H1 (cell line): Measurements from ENCODE around the gene PIK3R5. TPM values are rescaled to one million over a fixed set of nuclear protein-coding genes. Genes with fewer than 3 reads are reported as not detected.

Source experiments
- CTCF ChIA-PET: fragments of 300-600 bp; sonication (Branson Sonifier 250); formaldehyde crosslinking; loops from one replicate; lab custom pipeline; 2021; ENCODE audit not compliant: partially characterized antibody; lab: Charles Lee
- POLR2A ChIA-PET: fragments of 300-600 bp; sonication (Branson Sonifier 250); formaldehyde crosslinking; loops from one replicate; lab custom pipeline; 2021; ENCODE audit warnings: inconsistent platforms; ENCODE audit not compliant: partially characterized antibody; lab: Charles Lee
- DNase-seq, 2 experiments: peaks; one replicate each; pipeline versions ENCODE4 v3.0.0 to v3.0.0-alpha.2; 2010 to 2022; ENCODE audit warnings: low spot score in 2 of 2, low read depth in 1 of 2, mixed read lengths in 1 of 2
- FAIRE-seq: peaks from 2 replicates; lab custom pipeline; 2011; peaks lifted over from hg19 to GRCh38; lab: Jason Lieb, UNC
- H2AFZ ChIP-seq: 2 replicates; pipeline ENCODE4 v1.8.1; 2012; ENCODE audit warnings: low read length, inconsistent platforms
- H2AK5ac ChIP-seq: 2 replicates; pipeline ENCODE4 v1.6.1; 2013; ENCODE audit warnings: low read depth, low read length
- H2BK120ac ChIP-seq: replicated peaks from 2 replicates; pipeline ENCODE3; 2013; ENCODE audit warnings: low read depth, low read length, inconsistent platforms
- H2BK12ac ChIP-seq: 2 replicates; pipeline ENCODE4 v1.6.1; 2013; ENCODE audit warnings: low read depth, low read length
- H2BK15ac ChIP-seq: 2 replicates; pipeline ENCODE4 v1.6.1; 2013; ENCODE audit warnings: low read length
- H2BK20ac ChIP-seq: 2 replicates; pipeline ENCODE4 v1.6.1; 2013; ENCODE audit warnings: low read length
- H2BK5ac ChIP-seq: 2 replicates; pipeline ENCODE4 v1.6.1; 2013; ENCODE audit warnings: low read depth, low read length
- H3K14ac ChIP-seq: 2 replicates; pipeline ENCODE4 v1.6.1; 2013; ENCODE audit warnings: inconsistent platforms; ENCODE audit not compliant: insufficient read length
- H3K18ac ChIP-seq: 2 replicates; pipeline ENCODE4 v1.6.1; 2013; ENCODE audit warnings: low read length; ENCODE audit errors: extremely low read depth
- H3K23ac ChIP-seq: 2 replicates; pipeline ENCODE4 v1.6.1; 2013; ENCODE audit warnings: inconsistent platforms; ENCODE audit not compliant: insufficient read length
- H3K23me2 ChIP-seq: 2 replicates; pipeline ENCODE4 v1.6.1; 2013; ENCODE audit warnings: low read depth, low read length
- H3K27ac ChIP-seq: 2 replicates; pipeline ENCODE4 v1.6.1; 2011; ENCODE audit warnings: low read depth, low read length, inconsistent platforms
- H3K27me3 ChIP-seq, 4 experiments: replicated peaks in 1 of 4; 1 replicate in 1 of 4; 2 replicates in 3 of 4; pipeline versions ENCODE4 v1.6.1 to v1.8.1; 2011 to 2013; ENCODE audit warnings: low read length in 3 of 4, mild to moderate bottlenecking in 3 of 4, inconsistent platforms in 2 of 4, mixed read lengths in 2 of 4, moderate library complexity in 1 of 4; ENCODE audit not compliant: control insufficient read depth in 3 of 4, insufficient read depth in 3 of 4; ENCODE audit errors: extremely low read depth in 1 of 4
- H3K36me3 ChIP-seq, 4 experiments: 2 replicates each; pipeline versions ENCODE4 v1.6.1 to v1.8.1; 2011 to 2013; ENCODE audit warnings: mild to moderate bottlenecking in 4 of 4, low read length in 3 of 4, moderate library complexity in 2 of 4, control low read depth in 1 of 4, inconsistent platforms in 1 of 4; ENCODE audit not compliant: insufficient read depth in 4 of 4, control insufficient read depth in 2 of 4
- H3K4ac ChIP-seq: replicated peaks from 2 replicates; pipeline ENCODE3; 2013; ENCODE audit warnings: low read length, low read depth, mixed read lengths, inconsistent platforms; ENCODE audit not compliant: insufficient read length
- H3K4me1 ChIP-seq, 4 experiments: replicated peaks in 1 of 4; 1 replicate in 1 of 4; 2 replicates in 3 of 4; pipeline versions ENCODE4 v1.6.1 to v1.8.1; 2011 to 2013; ENCODE audit warnings: low read length in 3 of 4, inconsistent platforms in 2 of 4, mixed read lengths in 1 of 4; ENCODE audit not compliant: insufficient read depth in 4 of 4, control insufficient read depth in 3 of 4
- H3K4me2 ChIP-seq, 2 experiments: 2 replicates each; pipeline versions ENCODE4 v1.6.1 to v1.8.1; 2011 to 2013; ENCODE audit warnings: low read depth in 2 of 2, low read length in 2 of 2, control low read depth in 1 of 2, inconsistent platforms in 1 of 2, mild to moderate bottlenecking in 1 of 2; ENCODE audit not compliant: insufficient read depth in 1 of 2
- H3K4me3 ChIP-seq, 4 experiments: fragments of 200-600, 300-600 bp in 1 of 4; sonication (generic), shearing (Covaris generic), sonication (Bioruptor Twin) in 1 of 4; 2 replicates each; pipeline versions ENCODE4 v1.5.1 to v1.8.1; 2011 to 2016; ENCODE audit warnings: low read length in 4 of 4, low read depth in 3 of 4, control low read depth in 2 of 4, inconsistent platforms in 2 of 4, mild to moderate bottlenecking in 2 of 4, mixed read lengths in 1 of 4, moderate library complexity in 1 of 4; ENCODE audit not compliant: insufficient read depth in 2 of 4; ENCODE audit errors: extremely low read depth in 1 of 4
- H3K56ac ChIP-seq: replicated peaks from 2 replicates; pipeline ENCODE3; 2013; ENCODE audit warnings: low read depth, mild to moderate bottlenecking, mixed read lengths, low read length, inconsistent platforms; ENCODE audit not compliant: insufficient read length
- H3K79me1 ChIP-seq: 2 replicates; pipeline ENCODE4 v1.6.1; 2013; ENCODE audit warnings: low read depth, low read length, control low read depth
- H3K79me2 ChIP-seq, 2 experiments: 2 replicates each; pipeline versions ENCODE4 v1.6.1 to v1.8.1; 2012 to 2013; ENCODE audit warnings: low read length in 2 of 2, mild to moderate bottlenecking in 2 of 2, inconsistent platforms in 1 of 2; ENCODE audit not compliant: insufficient read depth in 2 of 2, control insufficient read depth in 1 of 2
- H3K9ac ChIP-seq, 4 experiments: replicated peaks in 1 of 4; 1 replicate in 1 of 4; 2 replicates in 3 of 4; pipeline versions ENCODE4 v1.6.1 to v1.8.1; 2011 to 2013; ENCODE audit warnings: low read depth in 3 of 4, low read length in 3 of 4, control low read depth in 2 of 4, mild to moderate bottlenecking in 2 of 4, moderate library complexity in 2 of 4, inconsistent platforms in 1 of 4; ENCODE audit errors: extremely low read depth in 1 of 4
- H3K9me3 ChIP-seq, 2 experiments: 2 replicates each; pipeline versions ENCODE4 v1.6.1 to v1.8.1; 2012 to 2013; ENCODE audit warnings: mild to moderate bottlenecking in 2 of 2, moderate library complexity in 2 of 2, control low read depth in 1 of 2, inconsistent platforms in 1 of 2, low read depth in 1 of 2, low read length in 1 of 2, mixed read lengths in 1 of 2; ENCODE audit not compliant: insufficient read depth in 2 of 2
- H4K20me1 ChIP-seq, 2 experiments: replicated peaks in 1 of 2; 2 replicates each; pipeline versions ENCODE3 to v1.8.1; 2011 to 2013; ENCODE audit warnings: inconsistent platforms in 2 of 2, low read length in 2 of 2, mild to moderate bottlenecking in 1 of 2; ENCODE audit not compliant: insufficient read depth in 2 of 2, control insufficient read depth in 1 of 2
- H4K5ac ChIP-seq: 2 replicates; pipeline ENCODE4 v1.6.1; 2013; ENCODE audit warnings: low read length, low read depth, mixed read lengths, inconsistent platforms; ENCODE audit not compliant: insufficient read length
- H4K8ac ChIP-seq: 2 replicates; pipeline ENCODE4 v1.8.0; 2013; ENCODE audit warnings: mild to moderate bottlenecking, moderate library complexity, low read length, inconsistent platforms; ENCODE audit not compliant: insufficient read depth; ENCODE audit errors: extremely low read depth
- H4K91ac ChIP-seq: replicated peaks from 2 replicates; pipeline ENCODE3; 2013; ENCODE audit warnings: low read length, mixed read lengths, inconsistent platforms; ENCODE audit not compliant: insufficient read length
- ATF3 ChIP-seq: IDR thresholded peaks from 2 replicates; pipeline ENCODE4 v1.6.1; 2011; ENCODE audit warnings: low read depth, mild to moderate bottlenecking, low read length; ENCODE audit not compliant: insufficient read depth
- RXRA ChIP-seq: IDR thresholded peaks from 2 replicates; pipeline ENCODE4 v1.6.1; 2011; ENCODE audit warnings: low read depth, mild to moderate bottlenecking, low read length, moderate library complexity; ENCODE audit not compliant: insufficient read depth
- SIX5 ChIP-seq: IDR thresholded peaks from 2 replicates; pipeline ENCODE4 v1.6.1; 2011; ENCODE audit warnings: mild to moderate bottlenecking, low read depth, low read length
- WGBS, 2 experiments: shearing (Covaris generic) in 1 of 2; methylation state at CpG; one replicate each; pipeline versions ENCODE4 v1.1.6 to v1.1.7; 2013 to 2015; ENCODE audit warnings: low lambda C conversion rate in 2 of 2, mixed read lengths in 2 of 2, inconsistent platforms in 1 of 2, low coverage in 1 of 2, missing lambda C conversion rate in 1 of 2; ENCODE audit not compliant: insufficient replicate concordance in 2 of 2, insufficient coverage in 1 of 2, insufficient read length in 1 of 2; ENCODE audit errors: extremely low coverage in 1 of 2, missing lambda C conversion rate in 1 of 2; 5-methylcytosine and 5-hydroxymethylcytosine counted together
- polyA plus RNA-seq, 7 experiments: library from polyadenylated mRNA; depleted of rRNA in 3 of 7; stranded (reverse) in 5 of 7; unstranded in 2 of 7; fragments of >200 nt in 5 of 7; fragments of 200-250 nt in 2 of 7; gene quantifications; 1 replicate in 5 of 7; 2 replicates in 1 of 7; 4 replicates in 1 of 7; pipeline versions ENCODE4 v1.2.1 to v1.2.3, GENCODE V29; 2011 to 2013; ENCODE audit warnings: missing spikeins in 2 of 7, mixed read lengths in 2 of 7
- total RNA-seq: library from RNA; stranded (reverse); fragmentation: NEBNext Ultra II Directional; extraction: Animal tissue kit (Norgen Biotek cat#: 25700); gene quantifications from 2 replicates; pipeline ENCODE4 v1.2.1, GENCODE V29; 2021

The PIK3R5 gene
- total and polyA plus RNA-seq, 2 of the 8 experiments (the other 6 are each of a cell fraction or from before 2014, with no cell fraction given): 2.7 to 4.3 TPM

GRCh38 chr17:8872705-8873435 is 92.6 kb downstream of the PIK3R5 start:
- H3K9ac ChIP-seq: no peak overlapping the region; a peak in 1 of 7 replicates
- no peak overlapping the region for H3K4me2 ChIP-seq
- 89% methylated on average over 15 of the region's 17 CpGs; no CpG with 5 or more reads in 1 of the 2 experiments for WGBS, 2 experiments
- H3K23ac ChIP-seq: no peak overlapping the region
- no peak overlapping the region for H3K4me3 ChIP-seq
- H3K79me1 ChIP-seq: no peaks in the 10 kb centered on the region
- H3K14ac ChIP-seq: no peak overlapping the region
- peaks cover 0 to 9% (median 7%) of the 10 kb centered on the region in 4 experiments; a peak in 6 of 7 replicates for H3K4me1 ChIP-seq
- H4K91ac ChIP-seq: no peak overlapping the region
- H2AFZ ChIP-seq: no peak overlapping the region; the same call in 1 of the 2 replicates
- no peaks in the 10 kb centered on the region for H3K9me3 ChIP-seq
- no peak overlapping the region for H2BK5ac ChIP-seq
- H3K18ac ChIP-seq: no peak overlapping the region
- TF ChIP-seq ATF3: no peak
- no peak for TF ChIP-seq RXRA
- TF ChIP-seq SIX5: no peak
- TF ChIP-seq, all 59 proteins: peak for 0
- FAIRE-seq (no peak), DNase-seq (no peak)
- H4K8ac ChIP-seq: no peak overlapping the region
- no peaks in the 10 kb centered on the region for H4K20me1 ChIP-seq
- no peak overlapping the region for H4K5ac ChIP-seq
- no peaks in the 10 kb centered on the region; the same call in 1 of the 2 replicates for H3K23me2 ChIP-seq
- H3K27ac ChIP-seq: no peak overlapping the region
- H3K56ac ChIP-seq: no peak overlapping the region
- 0 out of 2 replicates have a peak overlapping the region, but pooled peaks have one; percentile 29 for H2BK15ac ChIP-seq
- ChIA-PET CTCF (interaction anchor here (0.9 to 2.5 kb wide), 9 partner anchors 9 to 73 kb away, joined by 3 to 9 read pairs (median 3); no protein-coding TSS in a partner anchor), POLR2A (no interaction called here)
- H3K79me2 ChIP-seq: no peaks in the 10 kb centered on the region
- H2BK20ac ChIP-seq: no peak overlapping the region
- H3K36me3 ChIP-seq: no peaks in the 10 kb centered on the region
- H2BK12ac ChIP-seq: no peak overlapping the region
- no peak overlapping the region for H3K4ac ChIP-seq
- H2AK5ac ChIP-seq: no peak overlapping the region; the same call in 1 of the 2 replicates
- H2BK120ac ChIP-seq: no peak overlapping the region
- peaks cover 0 to 2% (median 0%) of the 10 kb centered on the region in 4 experiments; a peak in 2 of 7 replicates for H3K27me3 ChIP-seq
